ENCODE data around the gene GHRH.

Gene GHRH

DNA sequence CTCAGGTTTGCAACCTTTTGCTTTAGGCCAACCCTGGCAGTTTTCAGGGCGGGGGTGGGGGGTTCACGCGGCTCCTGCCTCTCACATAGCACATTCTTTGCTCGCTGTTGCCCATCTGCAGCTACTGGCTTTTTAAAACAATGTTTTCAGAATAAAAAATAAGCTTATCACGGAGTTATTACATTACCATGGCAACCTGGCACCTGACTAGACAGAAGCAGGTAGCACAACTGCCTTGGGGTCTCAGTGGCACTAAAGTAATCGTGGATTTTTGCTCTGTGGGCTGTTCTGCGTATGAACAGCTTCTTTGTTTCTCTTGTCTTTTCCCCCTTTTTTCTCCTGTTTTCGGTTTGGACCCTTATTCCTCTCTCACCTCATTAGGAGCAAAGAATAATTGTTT is 18.8 kb upstream of the GHRH start:
- Histone ChIP-seq H3K4me3 (no peak overlapping the region), H3K4me1 (peaks cover 0 to 13% (median 8%) of the 10 kb centered on the region in 4 donors), H3K27me3 (peaks cover 0 to 8% of the 10 kb centered on the region in 2 donors), H3K27ac (no peak overlapping the region), H3K9me3 (no peaks in the 10 kb centered on the region), H3K36me3 (no peaks in the 10 kb centered on the region)
- intact Hi-C loops (cut with DNase I; ENCODE audit: low total_unique reads), result no loop called here
- TF ChIP-seq CTCF (IDR thresholded peaks at IDR 0.05), result no peak
- no peak for DNase-seq

- no peak for DNase-seq
- Histone ChIP-seq H3K27ac (no peak overlapping the region), H3K4me1 (peaks cover 0 to 13% (median 8%) of the 10 kb centered on the region in 4 donors), H3K9me3 (no peaks in the 10 kb centered on the region), H3K27me3 (peaks cover 0 to 8% of the 10 kb centered on the region in 2 donors), H3K36me3 (no peaks in the 10 kb centered on the region), H3K4me3 (no peak overlapping the region)
- intact Hi-C loops (cut with DNase I; ENCODE audit: low total_unique reads), result no loop called here
- no peak for TF ChIP-seq CTCF (IDR thresholded peaks at IDR 0.05)
These were observed 18.2 kb upstream of the GHRH start for GRCh38 chr20:37279820-37280219.

- H3K4me1 ChIP-seq, result peaks cover 0 to 13% (median 8%) of the 10 kb centered on the region in 4 donors
- DNase-seq, result no peak
- intact Hi-C loops (cut with DNase I; ENCODE audit: low total_unique reads), result no loop called here
- H3K36me3 ChIP-seq, result no peaks in the 10 kb centered on the region
- peaks cover 0 to 8% of the 10 kb centered on the region in 2 donors for H3K27me3 ChIP-seq
- no peak overlapping the region for H3K4me3 ChIP-seq
- no peak overlapping the region for H3K27ac ChIP-seq
- no peaks in the 10 kb centered on the region for H3K9me3 ChIP-seq
- TF ChIP-seq CTCF (IDR thresholded peaks at IDR 0.05), result no peak
These were observed 17.5 kb upstream of the GHRH start for GRCh38 chr20:37278966-37279590.

GRCh38 chr20:37277253-37277593 is 15.6 kb upstream of the GHRH start:
- Histone ChIP-seq H3K4me3 (no peak overlapping the region), H3K27ac (no peak overlapping the region), H3K4me1 (peaks cover 0 to 13% (median 8%) of the 10 kb centered on the region in 4 donors), H3K9me3 (no peaks in the 10 kb centered on the region), H3K27me3 (peaks cover 0 to 8% of the 10 kb centered on the region in 2 donors), H3K36me3 (no peaks in the 10 kb centered on the region)
- intact Hi-C loops (cut with DNase I; ENCODE audit: low total_unique reads), result no loop called here
- TF ChIP-seq CTCF (IDR thresholded peaks at IDR 0.05), result no peak
- no peak for DNase-seq

DNA sequence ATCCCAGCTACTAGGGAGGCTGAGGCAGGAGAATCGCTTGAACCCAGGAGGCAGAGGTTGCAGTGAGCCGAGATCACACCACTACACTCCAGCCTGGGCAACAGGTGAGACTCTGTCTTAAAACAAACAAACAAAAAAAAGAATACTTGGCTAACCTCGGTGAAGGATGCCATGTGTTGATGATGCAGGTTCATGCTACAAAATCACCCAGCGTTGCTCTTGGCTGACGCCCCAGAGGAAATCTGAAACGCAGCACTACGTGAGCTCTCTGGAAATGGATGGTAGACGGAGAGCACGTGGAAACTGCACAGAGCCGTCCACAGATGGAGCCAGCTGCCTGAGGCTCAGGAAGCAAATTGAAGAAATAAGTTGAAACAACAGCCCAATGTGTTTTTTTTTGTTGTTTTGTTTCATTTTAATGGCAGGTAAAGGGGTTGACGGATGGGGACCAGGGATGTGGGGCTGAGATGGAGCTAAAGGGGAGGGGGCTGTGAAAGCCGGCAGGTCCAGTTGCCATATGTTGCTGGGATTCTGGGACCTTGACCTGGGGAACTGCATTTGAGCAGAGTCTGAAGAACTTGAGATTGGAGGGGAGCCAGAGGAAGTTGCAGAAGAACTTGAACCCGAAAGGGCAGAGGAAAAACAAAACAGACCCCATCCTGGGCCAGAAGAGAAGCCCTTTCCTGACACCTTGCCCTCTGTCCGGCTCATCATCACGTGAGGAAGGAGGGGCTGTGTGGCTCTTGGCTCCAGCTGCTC is 15.1 kb upstream of the GHRH start:
- H3K9me3 ChIP-seq, result no peaks in the 10 kb centered on the region
- peak in 1 of 2 donors; percentile 33 for DNase-seq
- H3K4me3 ChIP-seq, result no peak overlapping the region
- peak overlapping the region in 1 of 2 donors; percentile 8 for H3K27ac ChIP-seq
- no peaks in the 10 kb centered on the region for H3K36me3 ChIP-seq
- H3K27me3 ChIP-seq, result peaks cover 0 to 8% of the 10 kb centered on the region in 2 donors
- peaks cover 0 to 13% (median 8%) of the 10 kb centered on the region in 4 donors for H3K4me1 ChIP-seq
- intact Hi-C loops (cut with DNase I; ENCODE audit: low total_unique reads), result no loop called here
- peak; percentile 16 to 38 for TF ChIP-seq CTCF (IDR thresholded peaks at IDR 0.05)

Data from tibial artery (tissue), 4 donors.